GM20431 (cell line): Measurements from ENCODE around the gene VSIG2.

ENCODE experiments used
- in situ Hi-C: fragments of 300-500 bp; cut with MseI, MboI; formaldehyde crosslinking; loops from one replicate; pipeline ENCODE4 v1.15.0; 2020; ENCODE audit warnings: low sequenced_read_pairs; ENCODE audit not compliant: unreplicated experiment

Gene VSIG2

DNA sequence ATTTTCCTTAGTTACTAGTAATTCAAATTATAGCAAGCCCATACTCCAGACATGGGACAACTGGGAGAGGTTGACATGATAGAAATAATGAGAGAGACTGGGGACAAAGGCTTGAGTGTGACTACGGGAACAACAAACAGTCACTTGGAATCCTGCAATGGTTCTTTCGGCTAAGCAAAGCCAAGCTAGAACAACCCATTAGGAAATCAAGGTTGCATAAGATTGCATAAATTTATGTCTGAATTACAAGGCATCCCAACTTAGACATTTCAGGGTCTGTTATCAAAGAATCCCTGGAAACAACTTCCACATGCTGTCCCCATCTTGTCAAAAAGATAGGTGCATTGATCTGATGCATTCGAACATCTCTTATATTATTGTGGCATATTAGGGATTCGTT lies 22.5 kb downstream of the VSIG2 start:
- in situ Hi-C loops: no loop called here

DNA sequence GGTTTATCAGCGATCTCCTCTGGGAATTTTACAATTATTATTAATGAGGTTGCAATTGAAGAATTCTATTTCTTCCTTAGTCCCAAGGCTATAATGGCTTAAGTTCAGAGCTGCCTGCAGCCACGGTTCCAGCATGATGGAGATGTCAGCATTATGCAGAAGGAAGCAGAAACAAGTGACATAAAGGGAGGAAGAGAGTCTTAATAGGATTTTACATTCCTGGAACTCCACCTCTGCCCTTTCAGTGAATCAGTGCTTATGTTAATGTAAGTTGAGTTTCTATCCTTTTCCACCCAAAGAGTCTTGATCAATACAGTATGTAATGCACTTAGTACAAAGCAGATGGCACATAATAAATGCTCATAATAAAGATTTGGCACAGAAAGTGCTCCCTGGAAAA lies 23.9 kb downstream of the VSIG2 start:
- in situ Hi-C loops: no loop called here

GRCh38 chr11:124727474-124727873 lies 24.6 kb downstream of the VSIG2 start:
- in situ Hi-C loops: no loop called here

GRCh38 chr11:124725719-124726105 lies 26.3 kb downstream of the VSIG2 start:
- in situ Hi-C loops: no loop called here

DNA sequence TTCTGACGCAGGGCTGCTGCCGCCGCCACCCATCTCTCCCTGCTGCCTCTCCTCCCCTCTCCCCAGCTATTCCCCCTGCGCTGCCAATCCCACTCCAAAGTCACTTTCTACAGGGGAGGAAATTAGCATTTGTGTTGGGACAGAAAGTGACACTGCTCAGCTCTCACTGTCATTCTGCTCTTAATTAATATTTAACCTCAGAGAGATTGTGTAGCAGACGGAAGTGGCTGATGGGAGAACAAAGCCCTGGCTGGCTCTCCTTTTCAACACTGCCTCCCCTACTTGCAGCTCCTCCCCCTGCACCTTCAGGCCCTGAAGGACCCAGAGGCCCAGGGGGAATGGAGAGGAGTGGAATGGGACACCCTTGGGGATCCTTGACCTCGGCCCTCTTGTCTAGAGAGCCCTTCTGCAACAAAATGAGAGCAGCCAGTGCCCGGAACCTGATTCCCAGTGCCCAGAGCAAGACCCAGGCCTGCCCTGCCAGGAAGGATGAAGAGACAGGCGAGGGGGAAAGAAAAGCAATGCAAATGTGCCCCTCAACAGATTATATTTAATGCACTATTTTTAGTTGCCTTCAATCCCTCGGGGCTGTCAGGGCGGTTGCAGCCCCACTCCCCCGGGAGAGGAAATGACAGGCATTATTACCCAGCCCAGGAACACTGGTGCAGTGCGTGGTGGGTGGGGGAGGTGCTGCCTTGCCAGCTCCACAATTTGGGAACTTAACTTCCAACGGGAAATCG lies 26.9 kb downstream of the VSIG2 start:
- in situ Hi-C loops: no loop called here

DNA sequence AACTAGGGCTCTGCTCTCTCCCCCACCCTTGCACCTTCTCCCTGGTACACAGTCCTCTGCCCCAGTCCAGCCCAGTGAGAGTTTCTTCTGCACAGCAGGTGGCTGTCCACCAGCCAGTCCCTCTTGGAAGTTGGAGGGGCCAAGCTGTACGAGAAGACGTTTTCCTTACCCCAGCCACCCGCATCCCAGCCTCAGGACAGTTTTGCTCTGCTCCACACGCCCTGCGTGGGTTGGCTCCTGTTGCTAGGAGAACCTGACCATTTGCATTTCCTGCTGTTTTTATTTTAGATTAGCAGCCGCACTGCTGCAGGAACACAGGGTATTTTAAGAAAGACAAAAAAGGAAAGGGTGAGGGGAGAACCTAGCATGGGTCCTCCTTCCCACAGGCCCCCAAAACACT lies 29.9 kb downstream of the VSIG2 start:
- in situ Hi-C loops: no loop called here

GRCh38 chr11:124719534-124719933 lies 32.5 kb downstream of the VSIG2 start:
- in situ Hi-C loops: no loop called here

DNA sequence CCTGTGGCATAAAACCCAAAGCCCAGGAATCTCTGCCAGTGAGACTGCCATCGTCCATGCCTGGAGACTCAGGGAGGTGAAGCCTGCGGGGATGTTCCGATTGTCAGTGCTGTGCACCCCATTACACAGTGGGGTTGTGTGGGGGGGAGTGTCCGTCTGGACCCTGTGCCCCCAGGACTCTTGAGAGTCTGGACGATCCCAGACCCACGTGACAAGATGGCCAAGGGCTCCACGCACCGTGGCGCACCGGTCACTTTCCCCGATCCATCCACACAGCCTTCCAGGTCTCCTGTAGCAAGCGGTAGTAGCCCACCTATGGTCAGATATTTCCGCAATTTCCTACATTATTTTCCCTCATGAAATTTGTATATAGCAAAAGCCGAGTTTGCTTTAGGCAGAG lies 33.3 kb downstream of the VSIG2 start:
- in situ Hi-C loops: no loop called here

DNA sequence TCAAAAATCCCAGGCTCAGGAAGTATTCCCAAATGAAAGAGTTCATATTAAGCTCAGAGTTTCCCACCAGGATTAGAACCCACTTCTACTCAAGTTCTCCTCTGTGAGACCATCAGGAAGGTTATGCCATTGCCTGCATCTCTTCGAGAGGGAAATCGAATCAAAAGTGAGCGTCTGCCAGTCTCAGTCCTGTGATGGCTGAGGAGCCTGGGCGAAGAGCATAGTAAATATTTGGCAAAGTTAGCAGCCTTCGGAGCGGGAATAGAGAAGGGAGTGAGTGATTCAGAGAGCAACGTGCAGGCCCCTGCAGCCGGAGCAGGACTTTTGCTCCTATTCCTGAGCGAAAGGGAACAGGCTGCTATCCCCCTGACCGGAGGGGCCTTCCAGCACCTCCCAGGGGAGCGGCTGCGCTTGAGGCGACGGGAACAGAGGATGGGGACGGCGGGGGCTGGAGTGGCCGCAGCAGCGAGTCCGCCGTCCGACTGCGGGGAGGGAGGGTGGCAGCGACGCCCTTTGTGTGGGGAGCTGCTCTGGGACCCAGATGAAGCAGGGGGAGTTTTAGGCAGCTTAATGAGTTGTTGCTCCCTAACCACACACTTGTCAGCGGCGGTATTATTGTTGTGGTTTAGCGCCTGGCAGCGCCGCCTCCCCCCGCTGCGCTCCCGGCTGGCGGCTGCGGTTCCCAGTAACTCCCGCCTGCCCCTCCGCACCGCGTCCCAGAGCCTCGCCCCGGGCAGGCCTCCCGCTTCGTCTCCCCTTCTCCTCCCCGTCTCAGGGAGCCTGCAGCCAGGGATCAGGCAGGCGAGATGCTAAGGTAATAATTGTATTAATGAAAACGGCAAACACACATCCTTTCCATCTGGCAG lies 34.0 kb downstream of the VSIG2 start:
- in situ Hi-C loops: no loop called here

- in situ Hi-C loops: no loop called here
Measured at GRCh38 chr11:124717421-124717785, 34.7 kb downstream of the VSIG2 start.

DNA sequence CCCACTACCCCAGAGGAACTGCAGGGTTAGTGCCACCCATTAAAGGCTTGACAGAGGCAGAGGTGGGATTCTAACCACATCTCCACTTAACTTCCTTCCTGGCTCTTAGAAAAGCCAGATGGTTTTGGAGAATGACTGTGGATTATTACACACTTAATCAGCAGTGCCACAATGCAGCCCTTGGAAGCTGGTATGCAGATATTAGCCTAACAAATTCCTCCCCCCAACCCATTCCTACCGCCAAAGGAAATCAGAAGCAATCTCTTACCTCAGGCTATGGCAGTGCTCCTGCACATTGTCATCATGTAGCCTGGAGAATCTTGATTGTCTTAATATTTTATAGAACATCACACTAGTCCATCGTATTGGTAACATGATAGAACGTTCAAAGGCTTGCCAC lies 35.5 kb downstream of the VSIG2 start:
- in situ Hi-C loops: no loop called here

DNA sequence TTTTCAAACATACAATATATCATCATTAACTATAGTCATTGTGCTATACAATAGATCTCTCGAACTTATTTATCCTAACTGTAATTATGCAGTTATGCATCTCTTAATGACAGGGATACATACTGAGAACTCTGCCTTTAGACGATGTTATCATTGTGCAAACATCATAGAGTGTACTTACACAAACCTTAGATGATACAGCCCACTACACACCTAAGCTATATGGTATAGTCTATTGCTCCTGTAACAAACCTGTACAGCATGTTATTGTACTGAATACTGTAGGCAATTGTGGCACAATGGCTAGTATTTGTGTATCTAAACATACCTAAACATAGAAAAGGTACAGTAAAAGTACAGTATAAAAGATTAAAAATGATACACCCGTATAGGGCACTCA lies 39.7 kb downstream of the VSIG2 start:
- in situ Hi-C loops: no loop called here

DNA sequence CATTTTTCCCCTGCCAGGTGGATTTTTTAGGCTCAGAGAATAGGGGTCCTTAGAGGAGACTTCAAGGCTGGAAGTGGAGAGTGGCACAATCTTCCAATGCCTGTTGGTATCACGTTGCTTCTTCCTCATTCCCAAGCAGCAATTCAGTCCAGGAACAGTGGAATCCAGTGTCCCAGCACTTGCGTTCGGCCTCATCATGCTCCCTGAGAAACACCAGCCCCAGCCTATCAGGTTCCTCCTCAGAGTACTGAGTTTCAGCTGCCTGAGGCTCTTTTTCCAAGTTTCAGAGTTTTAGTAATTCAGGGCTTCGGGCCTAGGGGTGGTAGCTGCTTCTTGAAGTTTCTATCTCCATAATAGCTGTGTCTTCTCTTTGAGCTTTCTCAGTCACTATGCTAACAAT lies 44.2 kb downstream of the VSIG2 start:
- in situ Hi-C loops: no loop called here

GRCh38 chr11:124700028-124700427 lies 52.0 kb downstream of the VSIG2 start:
- in situ Hi-C loops: no loop called here

GRCh38 chr11:124699547-124699946 lies 52.5 kb downstream of the VSIG2 start:
- in situ Hi-C loops: no loop called here
